NCI-H526 (cell line): Measurements from ENCODE around the gene DLGAP3.
A peak's percentile ranks its signal among the peaks of the same experiment; 100 is the strongest.
"Not testable (repeated sequence)": the region's sequence is repeated elsewhere in the genome, so short reads cannot be mapped to it uniquely, and the experiment has no call there.

Experiments
- DNase-seq, 2 experiments: peaks; one replicate each; lab custom pipeline; 2025; lab: John Stamatoyannopoulos, UW

The DLGAP3 gene

GRCh38 chr1:34929497-34929852 lies at the start of gene DLGAP3:
DLGAP3 (minus strand) TSS chr1:34929650; CDS start chr1:34905383, 24,267 bp downstream.
- DNase-seq = peak; percentile 14 to 89

- DNase-seq = no peak
These were observed 49.5 kb upstream of the DLGAP3 start for GRCh38 chr1:34978921-34979320.

GRCh38 chr1:34977858-34978257 lies 48.4 kb upstream of the DLGAP3 start:
- DNase-seq = no peak

- no peak for DNase-seq
These were observed 47.7 kb upstream of the DLGAP3 start for GRCh38 chr1:34977210-34977471.

- no peak for DNase-seq
These were observed 47.1 kb upstream of the DLGAP3 start for GRCh38 chr1:34976384-34977209.

GRCh38 chr1:34975771-34976170 lies 46.3 kb upstream of the DLGAP3 start:
- DNase-seq = no peak

GRCh38 chr1:34975338-34975737 lies 45.9 kb upstream of the DLGAP3 start:
- DNase-seq = no peak

- DNase-seq = no peak
These were observed 45.2 kb upstream of the DLGAP3 start for GRCh38 chr1:34974626-34975025.

- no peak for DNase-seq
These were observed 43.9 kb upstream of the DLGAP3 start for GRCh38 chr1:34973326-34973725.

- DNase-seq = peak; percentile 44 to 67
These were observed 41.4 kb upstream of the DLGAP3 start for GRCh38 chr1:34970829-34971228.

- DNase-seq = no peak
These were observed 40.8 kb upstream of the DLGAP3 start for GRCh38 chr1:34970220-34970735.

GRCh38 chr1:34968297-34968696 lies 38.8 kb upstream of the DLGAP3 start:
- not testable (repeated sequence) for DNase-seq

- DNase-seq = not testable (repeated sequence)
These were observed 38.2 kb upstream of the DLGAP3 start for GRCh38 chr1:34967672-34968071.

GRCh38 chr1:34965597-34965996 lies 36.1 kb upstream of the DLGAP3 start:
- DNase-seq = no peak

GRCh38 chr1:34950428-34950827 lies 21.0 kb upstream of the DLGAP3 start:
- DNase-seq = no peak

- DNase-seq = not testable (repeated sequence)
These were observed 19.3 kb upstream of the DLGAP3 start for GRCh38 chr1:34948739-34949138.

GRCh38 chr1:34947641-34948314 lies 18.3 kb upstream of the DLGAP3 start:
- DNase-seq = not testable (repeated sequence)

GRCh38 chr1:34946211-34946610 lies 16.8 kb upstream of the DLGAP3 start:
- DNase-seq = peak; percentile 22 to 36

GRCh38 chr1:34941798-34942197 lies 12.3 kb upstream of the DLGAP3 start:
- not testable (repeated sequence) for DNase-seq

- DNase-seq = no peak
These were observed 1.2 kb upstream of the DLGAP3 start for GRCh38 chr1:34930702-34931071.

- peak in 1 of 2 experiments; percentile 75 for DNase-seq
These were observed 627 bp upstream of the DLGAP3 start for GRCh38 chr1:34929853-34930701.

- peak; percentile 17 to 75 for DNase-seq
These were observed 552 bp downstream of the DLGAP3 start for GRCh38 chr1:34928699-34929496.
